ENCODE data around the gene RSPH9.

Gene RSPH9

DNA sequence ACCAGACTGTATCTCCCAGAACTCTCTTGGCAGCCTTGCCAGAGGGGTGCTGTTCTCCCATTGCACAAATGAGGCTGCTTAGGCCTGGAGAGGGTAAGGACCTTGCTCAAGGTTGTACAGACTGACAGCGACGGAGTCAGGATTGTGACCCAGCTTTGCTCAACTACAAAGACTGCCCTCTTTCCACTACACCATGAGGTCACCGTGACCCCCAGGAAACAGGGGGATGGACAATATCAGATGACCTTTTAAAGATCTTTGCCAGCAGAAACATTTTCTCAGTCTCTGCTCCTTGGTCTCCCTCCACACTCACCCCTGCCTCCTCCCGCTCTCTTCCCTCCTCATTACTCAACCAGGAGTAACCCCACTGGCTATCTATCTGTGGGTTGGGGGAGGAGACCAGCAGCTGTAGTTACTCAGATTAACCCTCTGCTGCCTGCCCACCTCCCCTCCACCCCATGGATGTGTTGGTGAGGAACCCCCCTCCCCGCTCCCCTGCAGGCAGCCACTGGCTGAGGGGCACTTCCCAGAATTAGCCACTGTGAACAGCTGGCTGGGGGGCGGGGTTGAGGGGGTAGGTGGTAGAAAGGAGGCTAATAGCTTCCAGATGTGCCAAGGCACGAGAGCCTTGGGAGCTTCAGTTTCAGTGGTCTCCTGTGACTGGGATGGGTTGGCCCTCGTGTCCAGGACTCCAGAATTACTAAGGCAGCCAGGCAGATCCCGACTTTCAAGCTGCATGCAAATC lies 69.6 kb downstream of the RSPH9 start:
- no peak for TF ChIP-seq CTCF (IDR thresholded peaks at IDR 0.05; ENCODE audit: low read depth, low read length)
- peaks cover 6% of the 10 kb centered on the region for H3K4me1 ChIP-seq
- H3K27me3 ChIP-seq = no peaks in the 10 kb centered on the region
- no peak for DNase-seq
- no peaks in the 10 kb centered on the region for H3K36me3 ChIP-seq
- no peaks in the 10 kb centered on the region for H3K9me3 ChIP-seq
- no peak overlapping the region for H3K4me3 ChIP-seq (ENCODE audit: low read depth, low read length)

- H3K4me1 ChIP-seq = peaks cover 6% of the 10 kb centered on the region
- H3K4me3 ChIP-seq (ENCODE audit: low read depth, low read length) = no peak overlapping the region
- no peak for TF ChIP-seq CTCF (IDR thresholded peaks at IDR 0.05; ENCODE audit: low read depth, low read length)
- no peak for DNase-seq
- no peaks in the 10 kb centered on the region for H3K36me3 ChIP-seq
- no peaks in the 10 kb centered on the region for H3K9me3 ChIP-seq
- H3K27me3 ChIP-seq = no peaks in the 10 kb centered on the region
These were observed 70.4 kb downstream of the RSPH9 start for GRCh38 chr6:43715056-43715788.

DNA sequence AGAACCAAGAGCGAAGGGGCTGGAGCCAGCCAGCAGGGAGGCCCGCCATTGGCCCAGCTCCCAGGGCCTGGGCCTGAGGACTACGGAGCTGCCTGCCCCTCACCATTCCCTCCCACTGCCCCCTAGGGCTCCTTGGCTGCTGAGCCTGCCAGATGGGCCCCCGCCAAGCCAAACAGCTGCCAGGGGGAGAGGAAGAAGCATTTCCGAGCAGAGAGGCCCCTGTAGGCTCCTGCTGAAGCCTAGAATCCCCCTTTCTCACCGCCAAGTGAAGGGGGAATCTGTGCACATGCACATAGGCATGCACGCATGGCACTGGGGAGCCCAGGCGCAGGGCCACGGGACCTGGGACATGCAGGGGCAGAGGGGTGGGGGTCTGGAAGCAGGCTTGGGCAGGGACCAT lies 71.3 kb downstream of the RSPH9 start:
- no peak for DNase-seq
- no peaks in the 10 kb centered on the region for H3K27me3 ChIP-seq
- no peaks in the 10 kb centered on the region for H3K36me3 ChIP-seq
- TF ChIP-seq CTCF (IDR thresholded peaks at IDR 0.05; ENCODE audit: low read depth, low read length) = no peak
- no peaks in the 10 kb centered on the region for H3K9me3 ChIP-seq
- peaks cover 6% of the 10 kb centered on the region for H3K4me1 ChIP-seq
- no peak overlapping the region for H3K4me3 ChIP-seq (ENCODE audit: low read depth, low read length)

GRCh38 chr6:43717389-43717788 lies 72.6 kb downstream of the RSPH9 start:
- no peak for DNase-seq
- no peak for TF ChIP-seq CTCF (IDR thresholded peaks at IDR 0.05; ENCODE audit: low read depth, low read length)
- Histone ChIP-seq H3K4me3 (ENCODE audit: low read depth, low read length) (no peak overlapping the region), H3K36me3 (no peaks in the 10 kb centered on the region), H3K4me1 (peaks cover 6% of the 10 kb centered on the region), H3K9me3 (no peaks in the 10 kb centered on the region), H3K27me3 (no peaks in the 10 kb centered on the region)

DNA sequence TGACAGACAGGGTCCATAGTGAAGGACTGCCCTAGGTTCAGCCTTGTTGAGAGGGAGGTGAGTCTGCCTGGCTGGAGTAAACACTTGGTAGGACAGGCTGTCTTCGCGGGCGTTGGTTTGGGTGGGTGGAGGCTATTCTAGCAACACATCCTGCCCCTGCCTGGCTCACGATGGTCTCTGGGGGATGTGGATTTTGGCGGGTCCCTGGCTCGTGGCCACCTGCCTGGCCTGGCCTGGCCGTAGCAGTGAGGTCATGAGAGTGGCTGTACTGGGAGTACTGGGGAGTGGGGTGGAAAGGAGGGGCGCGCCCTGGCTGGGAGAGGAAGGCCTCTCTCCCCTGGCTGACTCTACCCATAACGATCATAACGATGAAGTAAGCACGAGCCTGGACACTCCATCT lies 73.0 kb downstream of the RSPH9 start:
- H3K27me3 ChIP-seq = no peaks in the 10 kb centered on the region
- no peak for TF ChIP-seq CTCF (IDR thresholded peaks at IDR 0.05; ENCODE audit: low read depth, low read length)
- no peak for DNase-seq
- no peak overlapping the region for H3K4me3 ChIP-seq (ENCODE audit: low read depth, low read length)
- no peaks in the 10 kb centered on the region for H3K36me3 ChIP-seq
- H3K4me1 ChIP-seq = peaks cover 6% of the 10 kb centered on the region
- H3K9me3 ChIP-seq = no peaks in the 10 kb centered on the region

Data from BE2C (cell line).